Panc1 (cell line): Measurements from ENCODE around the gene PHLPP1. TPM values are rescaled to one million over a fixed set of nuclear protein-coding genes. Genes with fewer than 3 reads are reported as not detected.

Experiments
- ATAC-seq: fragments of 200-7000 bp; cut with Tn5 transposase; 2 replicates; pipeline ENCODE4 v1.9.1; 2020; ENCODE audit warnings: mild to moderate bottlenecking, moderate library complexity
- BruUV-seq: library from RNA; stranded (reverse); fragments of 400-500 nt; replicated peaks from 2 replicates; lab custom pipeline; 2021; lab: Mats Ljungman, UMichigan
- CTCF ChIA-PET: fragments of 300-600 bp; sonication (Branson Sonifier 250); formaldehyde crosslinking; loops from one replicate; lab custom pipeline; 2022; ENCODE audit warnings: antibody characterized with exemption; lab: Charles Lee
- POLR2A ChIA-PET: fragments of 300-600 bp; sonication (Branson Sonifier 250); formaldehyde crosslinking; loops from one replicate; lab custom pipeline; 2022; ENCODE audit warnings: antibody characterized with exemption; lab: Charles Lee
- DNase-seq: peaks from one replicate; pipeline ENCODE4 v3.0.0-alpha.2; 2010; ENCODE audit warnings: low read depth, low spot score
- H3K27ac ChIP-seq: 2 replicates; pipeline ENCODE4 v1.5.1; 2011; ENCODE audit warnings: mild to moderate bottlenecking, low read length, inconsistent platforms
- H3K27me3 ChIP-seq: fragments of 200-500 bp; sonication (Bioruptor generic); 2 replicates; pipeline ENCODE4 v1.6.0; 2014; ENCODE audit warnings: low read length, inconsistent platforms; ENCODE audit not compliant: control insufficient read depth, insufficient read depth
- H3K36me3 ChIP-seq: fragments of 200-500 bp; sonication (Bioruptor generic); 2 replicates; pipeline ENCODE4 v1.5.1; 2014; ENCODE audit warnings: inconsistent platforms, mild to moderate bottlenecking, low read length, moderate library complexity; ENCODE audit not compliant: control insufficient read depth, insufficient read depth
- H3K4me1 ChIP-seq: 2 replicates; pipeline ENCODE4 v1.5.1; 2011; ENCODE audit warnings: inconsistent platforms, mild to moderate bottlenecking, low read length, moderate library complexity; ENCODE audit not compliant: control insufficient read depth, insufficient read depth
- H3K4me3 ChIP-seq, 2 experiments: 2 replicates each; pipeline ENCODE4 v1.5.1; 2011 to 2012; ENCODE audit warnings: low read depth in 2 of 2, low read length in 2 of 2, mild to moderate bottlenecking in 2 of 2, inconsistent platforms in 1 of 2, moderate library complexity in 1 of 2
- H3K9me3 ChIP-seq: fragments of 200-500 bp; sonication (Bioruptor generic); 2 replicates; pipeline ENCODE4 v1.5.1; 2014; ENCODE audit warnings: low read depth, mild to moderate bottlenecking, inconsistent platforms, low read length, moderate library complexity; ENCODE audit not compliant: control insufficient read depth, insufficient read depth
- POLR2AphosphoS5 ChIP-seq: IDR thresholded peaks from 2 replicates; pipeline ENCODE4 v1.6.1; 2012; ENCODE audit warnings: mild to moderate bottlenecking, low read depth, low read length, moderate library complexity
- SIN3A ChIP-seq: IDR thresholded peaks from 2 replicates; pipeline ENCODE4 v1.6.1; 2012; ENCODE audit warnings: low read depth, mild to moderate bottlenecking, low read length, moderate library complexity, borderline replicate concordance; ENCODE audit not compliant: insufficient read depth
- TCF7L2 ChIP-seq: IDR thresholded peaks from 2 replicates; pipeline ENCODE4 v1.6.1; 2011; ENCODE audit warnings: mild to moderate bottlenecking, low read depth, low read length, inconsistent platforms
- in situ Hi-C: cut with HindIII; loops from 2 replicates; pipeline ENCODE4 v1.10.0; 2016; ENCODE audit warnings: low sequenced_read_pairs, low pct_unique_long_range_greater_than_20kb
- intact Hi-C: fragments of 100-400 bp; cut with micrococcal nuclease; formaldehyde crosslinking; loops from one replicate; pipeline ENCODE4 v1.10.0; 2022; ENCODE audit not compliant: unreplicated experiment
- total RNA-seq: library from RNA; stranded (reverse); gene quantifications from one replicate; pipeline ENCODE4 v1.2.1, GENCODE V29; 2021; ENCODE audit not compliant: unreplicated experiment
- TF ChIP-seq, protein P1 (sequence below): fragments of 450-650 bp; IDR thresholded peaks from 2 replicates; pipeline ENCODE4 v1.5.1; 2017; ENCODE audit warnings: mild to moderate bottlenecking
- TF ChIP-seq, protein P2 (sequence below), 2 experiments: IDR thresholded peaks; 2 replicates each; pipeline ENCODE4 v1.6.1; 2011 to 2012; ENCODE audit warnings: low read depth in 2 of 2, control low read depth in 1 of 2, low read length in 1 of 2, mild to moderate bottlenecking in 1 of 2, moderate library complexity in 1 of 2; ENCODE audit not compliant: insufficient read depth in 1 of 2

PHLPP1 gene
- total RNA-seq, 1 experiment from 2014 or later: 6.3 TPM

DNA sequence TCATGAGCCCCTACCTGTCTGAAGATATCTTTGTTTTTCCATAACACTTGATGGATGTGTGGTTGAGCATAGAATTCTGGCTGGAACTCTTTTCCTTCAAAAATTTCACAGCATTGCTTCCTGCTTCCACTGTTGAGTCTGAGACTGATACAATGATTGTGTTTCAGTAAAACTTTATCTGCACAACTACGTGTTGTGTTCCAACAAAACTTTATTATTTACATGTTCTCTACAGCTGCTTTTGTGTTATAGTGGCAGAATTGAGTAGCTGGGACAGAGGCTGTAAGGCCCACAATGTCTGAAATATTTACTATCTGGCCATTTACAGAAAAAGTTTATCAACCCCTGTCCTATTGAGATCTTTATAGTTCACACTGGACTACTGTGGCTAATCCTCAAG, 275.3 kb downstream of the PHLPP1 start:
- in situ Hi-C loops: no loop called here
- Histone ChIP-seq H3K4me1 (no peaks in the 10 kb centered on the region), H3K27ac (no peak overlapping the region), H3K4me3 (no peak overlapping the region), H3K36me3 (no peaks in the 10 kb centered on the region), H3K9me3 (no peaks in the 10 kb centered on the region), H3K27me3 (no peaks in the 10 kb centered on the region)
- POLR2A ChIA-PET: interaction anchor here (0.7 kb wide), 1 partner anchor 273 kb away, joined by 3 read pairs; no protein-coding TSS in a partner anchor
- no TSS peak for BruUV-seq
- ATAC-seq (no peak), DNase-seq (no peak)
- no peak for TF ChIP-seq POLR2AphosphoS5
- TF ChIP-seq SIN3A: no peak
- TF ChIP-seq, protein P1, sequence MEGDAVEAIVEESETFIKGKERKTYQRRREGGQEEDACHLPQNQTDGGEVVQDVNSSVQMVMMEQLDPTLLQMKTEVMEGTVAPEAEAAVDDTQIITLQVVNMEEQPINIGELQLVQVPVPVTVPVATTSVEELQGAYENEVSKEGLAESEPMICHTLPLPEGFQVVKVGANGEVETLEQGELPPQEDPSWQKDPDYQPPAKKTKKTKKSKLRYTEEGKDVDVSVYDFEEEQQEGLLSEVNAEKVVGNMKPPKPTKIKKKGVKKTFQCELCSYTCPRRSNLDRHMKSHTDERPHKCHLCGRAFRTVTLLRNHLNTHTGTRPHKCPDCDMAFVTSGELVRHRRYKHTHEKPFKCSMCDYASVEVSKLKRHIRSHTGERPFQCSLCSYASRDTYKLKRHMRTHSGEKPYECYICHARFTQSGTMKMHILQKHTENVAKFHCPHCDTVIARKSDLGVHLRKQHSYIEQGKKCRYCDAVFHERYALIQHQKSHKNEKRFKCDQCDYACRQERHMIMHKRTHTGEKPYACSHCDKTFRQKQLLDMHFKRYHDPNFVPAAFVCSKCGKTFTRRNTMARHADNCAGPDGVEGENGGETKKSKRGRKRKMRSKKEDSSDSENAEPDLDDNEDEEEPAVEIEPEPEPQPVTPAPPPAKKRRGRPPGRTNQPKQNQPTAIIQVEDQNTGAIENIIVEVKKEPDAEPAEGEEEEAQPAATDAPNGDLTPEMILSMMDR: no peak
- TF ChIP-seq, protein P2, sequence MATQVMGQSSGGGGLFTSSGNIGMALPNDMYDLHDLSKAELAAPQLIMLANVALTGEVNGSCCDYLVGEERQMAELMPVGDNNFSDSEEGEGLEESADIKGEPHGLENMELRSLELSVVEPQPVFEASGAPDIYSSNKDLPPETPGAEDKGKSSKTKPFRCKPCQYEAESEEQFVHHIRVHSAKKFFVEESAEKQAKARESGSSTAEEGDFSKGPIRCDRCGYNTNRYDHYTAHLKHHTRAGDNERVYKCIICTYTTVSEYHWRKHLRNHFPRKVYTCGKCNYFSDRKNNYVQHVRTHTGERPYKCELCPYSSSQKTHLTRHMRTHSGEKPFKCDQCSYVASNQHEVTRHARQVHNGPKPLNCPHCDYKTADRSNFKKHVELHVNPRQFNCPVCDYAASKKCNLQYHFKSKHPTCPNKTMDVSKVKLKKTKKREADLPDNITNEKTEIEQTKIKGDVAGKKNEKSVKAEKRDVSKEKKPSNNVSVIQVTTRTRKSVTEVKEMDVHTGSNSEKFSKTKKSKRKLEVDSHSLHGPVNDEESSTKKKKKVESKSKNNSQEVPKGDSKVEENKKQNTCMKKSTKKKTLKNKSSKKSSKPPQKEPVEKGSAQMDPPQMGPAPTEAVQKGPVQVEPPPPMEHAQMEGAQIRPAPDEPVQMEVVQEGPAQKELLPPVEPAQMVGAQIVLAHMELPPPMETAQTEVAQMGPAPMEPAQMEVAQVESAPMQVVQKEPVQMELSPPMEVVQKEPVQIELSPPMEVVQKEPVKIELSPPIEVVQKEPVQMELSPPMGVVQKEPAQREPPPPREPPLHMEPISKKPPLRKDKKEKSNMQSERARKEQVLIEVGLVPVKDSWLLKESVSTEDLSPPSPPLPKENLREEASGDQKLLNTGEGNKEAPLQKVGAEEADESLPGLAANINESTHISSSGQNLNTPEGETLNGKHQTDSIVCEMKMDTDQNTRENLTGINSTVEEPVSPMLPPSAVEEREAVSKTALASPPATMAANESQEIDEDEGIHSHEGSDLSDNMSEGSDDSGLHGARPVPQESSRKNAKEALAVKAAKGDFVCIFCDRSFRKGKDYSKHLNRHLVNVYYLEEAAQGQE (IDR thresholded peaks at IDR 0.05; ENCODE audit: insufficient read depth in 1 of 2, low read depth in 2 of 2, low read length in 1 of 2): no peak
- no peak for TF ChIP-seq TCF7L2
- intact Hi-C loops: no loop called here
- CTCF ChIA-PET: no interaction called here

DNA sequence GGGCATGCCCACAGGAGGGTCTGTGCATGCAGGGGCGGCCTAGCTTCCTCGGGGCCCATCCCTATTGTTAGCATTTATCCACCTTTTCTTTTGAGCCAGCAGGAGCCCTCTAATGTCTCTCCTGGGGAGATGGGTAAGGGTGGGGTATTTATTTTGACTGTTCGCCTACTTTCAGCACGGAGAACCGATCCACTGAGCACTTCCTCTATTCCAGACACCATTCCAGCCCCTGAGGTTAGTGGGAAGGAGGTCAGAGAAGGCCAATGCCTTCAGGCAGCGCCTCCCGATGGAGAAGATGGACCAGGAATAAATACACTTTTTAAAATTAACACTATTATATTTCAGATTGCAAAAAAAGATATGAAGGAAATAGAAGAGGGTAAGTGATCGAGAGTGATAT, 276.0 kb downstream of the PHLPP1 start:
- Histone ChIP-seq H3K4me1 (no peaks in the 10 kb centered on the region), H3K27me3 (no peaks in the 10 kb centered on the region), H3K27ac (no peak overlapping the region), H3K36me3 (no peaks in the 10 kb centered on the region), H3K4me3 (no peak overlapping the region), H3K9me3 (no peaks in the 10 kb centered on the region)
- in situ Hi-C loops: no loop called here
- no TSS peak for BruUV-seq
- ChIA-PET CTCF (no interaction called here), POLR2A (no interaction called here)
- intact Hi-C loops: no loop called here
- DNase-seq (no peak), ATAC-seq (no peak)
- no peak for TF ChIP-seq POLR2AphosphoS5
- no peak for TF ChIP-seq TCF7L2
- no peak for TF ChIP-seq SIN3A

DNA sequence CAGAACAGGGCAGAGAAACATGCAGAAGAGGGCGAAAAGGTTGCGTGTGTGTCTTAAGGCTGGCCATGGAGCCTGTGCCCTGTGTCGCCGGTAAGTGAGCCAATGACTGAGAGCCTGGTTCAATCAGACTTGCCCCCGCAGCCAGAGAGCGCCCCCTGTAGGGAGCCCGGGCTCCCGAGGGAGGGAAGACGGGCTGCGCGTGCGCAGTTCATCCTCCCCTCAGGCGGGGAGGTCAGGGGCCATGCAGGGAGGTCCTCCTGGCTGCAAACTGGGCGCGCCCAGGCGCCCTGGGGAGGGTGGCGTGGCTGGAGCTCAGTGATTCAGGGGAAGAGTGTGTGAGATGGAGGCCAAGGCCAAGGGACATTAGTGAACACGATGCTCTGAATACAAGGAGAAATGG, 276.6 kb downstream of the PHLPP1 start:
- Histone ChIP-seq H3K27ac (no peak overlapping the region), H3K36me3 (no peaks in the 10 kb centered on the region), H3K9me3 (no peaks in the 10 kb centered on the region), H3K4me3 (no peak overlapping the region), H3K4me1 (no peaks in the 10 kb centered on the region), H3K27me3 (no peaks in the 10 kb centered on the region)
- no peak for DNase-seq
- no peak for ATAC-seq
- CTCF ChIA-PET: no interaction called here
- intact Hi-C loops (no loop called here), in situ Hi-C loops (no loop called here)
- POLR2A ChIA-PET: no interaction called here
- TF ChIP-seq, protein P2 (IDR thresholded peaks at IDR 0.05; ENCODE audit: insufficient read depth in 1 of 2, low read depth in 2 of 2, low read length in 1 of 2): no peak
- TF ChIP-seq TCF7L2: no peak
- no peak for TF ChIP-seq POLR2AphosphoS5
- TF ChIP-seq, protein P1: no peak
- TF ChIP-seq SIN3A: no peak
- no TSS peak for BruUV-seq
